ENCODE measurements around the gene ANKLE2. TPM values are rescaled to one million over a fixed set of nuclear protein-coding genes. Genes with fewer than 3 reads are reported as not detected.

Gene ANKLE2
- total and polyA plus RNA-seq, 2 of the 8 experiments (the other 6 are each of a cell fraction or from before 2014, with no cell fraction given) = 41.0 to 64.9 TPM

DNA sequence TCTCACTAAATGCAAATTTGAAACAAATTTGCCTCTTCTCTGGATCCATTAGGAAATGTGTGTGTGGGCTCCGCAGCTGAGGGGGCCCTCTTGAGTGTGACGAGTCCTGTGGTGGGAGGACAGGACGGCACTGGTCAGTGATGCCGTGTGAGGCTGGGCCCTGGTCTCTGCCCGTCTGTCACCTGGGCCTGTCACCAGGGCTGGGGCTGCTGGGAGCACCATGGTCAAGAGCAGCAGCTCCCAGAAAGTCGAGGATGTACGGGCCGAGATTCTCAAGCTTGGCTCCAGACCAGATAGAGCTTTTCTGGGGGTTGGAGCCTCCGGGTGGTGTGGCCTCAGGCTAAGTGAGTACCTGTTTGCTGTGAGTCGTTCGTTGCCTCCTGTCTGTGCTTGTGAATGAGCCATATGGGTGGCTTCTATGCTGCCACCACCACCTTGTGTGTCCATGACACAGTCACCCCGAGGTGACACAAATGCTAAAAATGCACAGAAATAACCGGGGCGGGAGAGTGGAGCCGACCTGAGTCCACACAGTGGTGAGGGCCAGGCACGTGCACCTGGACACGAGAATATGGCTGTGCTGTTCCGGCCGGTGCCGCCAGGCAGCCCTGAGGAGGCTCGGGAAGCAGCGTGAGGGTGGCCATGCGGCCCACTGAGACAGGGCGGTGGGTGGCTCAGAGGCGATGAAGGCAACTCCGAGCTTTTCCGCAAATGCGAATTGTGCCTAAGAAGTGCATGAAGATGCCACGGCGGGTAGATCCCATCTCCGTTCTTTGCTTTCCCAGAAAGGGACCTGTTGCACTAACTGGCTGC is 42.3 kb downstream of the ANKLE2 start (continued):
- TF ChIP-seq BACH1 (IDR thresholded peaks at IDR 0.05; ENCODE audit: low read length) (no peak), RXRA (IDR thresholded peaks at IDR 0.05; ENCODE audit: insufficient read depth, low read depth, low read length) (no peak), CBX5 (IDR thresholded peaks at IDR 0.05; ENCODE audit: low read depth, low read length) (no peak)
- TF ChIP-seq, protein P1, sequence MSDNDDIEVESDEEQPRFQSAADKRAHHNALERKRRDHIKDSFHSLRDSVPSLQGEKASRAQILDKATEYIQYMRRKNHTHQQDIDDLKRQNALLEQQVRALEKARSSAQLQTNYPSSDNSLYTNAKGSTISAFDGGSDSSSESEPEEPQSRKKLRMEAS (IDR thresholded peaks at IDR 0.05) = no peak

All from H1 (cell line).